B cell (primary cell): ENCODE results near the gene ANTXR1. TPM values are rescaled to one million over a fixed set of nuclear protein-coding genes. Genes with fewer than 3 reads are reported as not detected.

Experiments
- ATAC-seq: fragments of 200-7000 bp; cut with Tn5 transposase; one replicate; pipeline ENCODE4 v1.10.0; 2021; ENCODE audit warnings: low read depth, mild to moderate bottlenecking, moderate number of reproducible peaks, moderate library complexity
- CTCF ChIA-PET: fragments of 350-600 bp; sonication (Branson Sonifier 250); formaldehyde crosslinking; loops from one replicate; lab custom pipeline; 2021; ENCODE audit warnings: antibody characterized with exemption, inconsistent platforms; lab: Charles Lee
- POLR2A ChIA-PET: fragments of 350-600 bp; sonication (Branson Sonifier 250); formaldehyde crosslinking; loops from one replicate; lab custom pipeline; 2021; ENCODE audit warnings: antibody characterized with exemption; lab: Charles Lee
- DNase-seq: peaks from one replicate; pipeline ENCODE4 v3.0.0; 2013
- H2AFZ ChIP-seq: 2 replicates; pipeline ENCODE4 v1.6.1; 2012; ENCODE audit warnings: mild to moderate bottlenecking, low read depth, low read length; ENCODE audit not compliant: insufficient read depth, poor library complexity, severe bottlenecking
- H3K27ac ChIP-seq, 2 donors: 1 replicate in 1 of 2; 2 replicates in 1 of 2; pipeline ENCODE4 v1.5.1; 2012 to 2013; ENCODE audit warnings: low read length in 2 of 2, mild to moderate bottlenecking in 2 of 2, moderate library complexity in 1 of 2
- H3K27me3 ChIP-seq, 4 experiments: fragments of 200-600 bp in 1 of 4; sonication (generic) in 1 of 4; replicated peaks in 1 of 4; 1 replicate in 2 of 4; 2 replicates in 2 of 4; pipeline versions ENCODE4 v1.6.1 to v1.7.0; 2013 to 2016; ENCODE audit warnings: low read length in 3 of 4, mild to moderate bottlenecking in 2 of 4, mixed read lengths in 1 of 4, moderate library complexity in 1 of 4; ENCODE audit not compliant: insufficient read depth in 4 of 4, control insufficient read depth in 3 of 4; ENCODE audit errors: control extremely low read depth in 1 of 4
- H3K36me3 ChIP-seq, 2 experiments: replicated peaks in 1 of 2; 1 replicate in 1 of 2; 2 replicates in 1 of 2; pipeline versions ENCODE4 v1.6.1 to v1.7.1; 2013; ENCODE audit warnings: low read length in 1 of 2; ENCODE audit not compliant: insufficient read depth in 2 of 2, control insufficient read depth in 1 of 2; ENCODE audit errors: control extremely low read depth in 1 of 2, extremely low read depth in 1 of 2
- H3K4me1 ChIP-seq, 2 donors: fragments of 200-600 bp in 1 of 2; sonication (generic) in 1 of 2; 1 replicate in 1 of 2; 2 replicates in 1 of 2; pipeline versions ENCODE4 v1.5.1 to v1.6.1; 2013 to 2017; ENCODE audit warnings: low read length in 2 of 2; ENCODE audit not compliant: control insufficient read depth in 2 of 2, insufficient read depth in 2 of 2
- H3K4me2 ChIP-seq: replicated peaks from 2 replicates; pipeline ENCODE3; 2012; ENCODE audit warnings: mild to moderate bottlenecking, low read depth, low read length; ENCODE audit not compliant: poor library complexity, severe bottlenecking
- H3K4me3 ChIP-seq, 5 experiments: fragments of 200-600 bp in 1 of 5; sonication (generic) in 1 of 5; 1 replicate in 3 of 5; 2 replicates in 2 of 5; pipeline versions ENCODE4 v1.5.1 to v1.7.0; 2011 to 2016; ENCODE audit warnings: low read length in 4 of 5, mild to moderate bottlenecking in 4 of 5, low read depth in 2 of 5, control low read depth in 1 of 5, moderate library complexity in 1 of 5; ENCODE audit not compliant: insufficient read depth in 1 of 5; ENCODE audit errors: control extremely low read depth in 1 of 5, extremely low read depth in 1 of 5
- H3K79me2 ChIP-seq: fragments of 200-600 bp; sonication (generic); one replicate; pipeline ENCODE4 v1.6.0; 2016; ENCODE audit warnings: low read length; ENCODE audit not compliant: control insufficient read depth, insufficient read depth
- H3K9ac ChIP-seq: fragments of 200-600 bp; sonication (generic); 2 replicates; pipeline ENCODE4 v1.6.1; 2017; ENCODE audit warnings: mild to moderate bottlenecking, low read length, moderate library complexity
- H3K9me3 ChIP-seq, 3 donors: one replicate each; pipeline versions ENCODE4 v1.6.1 to v1.7.1; 2013; ENCODE audit warnings: low read length in 2 of 3; ENCODE audit not compliant: control insufficient read depth in 2 of 3, insufficient read depth in 1 of 3; ENCODE audit errors: control extremely low read depth in 1 of 3
- H4K20me1 ChIP-seq: 2 replicates; pipeline ENCODE4 v1.6.0; 2012; ENCODE audit warnings: mild to moderate bottlenecking, low read length; ENCODE audit not compliant: insufficient read depth, control insufficient read depth, poor library complexity, severe bottlenecking
- H3K27ac Mint-ChIP-seq: one replicate; pipeline ENCODE4 v1.8.0; 2021; ENCODE audit warnings: mixed read lengths
- H3K27me3 Mint-ChIP-seq: one replicate; pipeline ENCODE4 v1.8.0; 2021; ENCODE audit warnings: mixed read lengths
- H3K4me1 Mint-ChIP-seq: one replicate; pipeline ENCODE4 v1.8.0; 2021; ENCODE audit warnings: mixed read lengths
- H3K4me3 Mint-ChIP-seq: one replicate; pipeline ENCODE4 v1.8.0; 2021; ENCODE audit warnings: mixed read lengths
- H3K9me3 Mint-ChIP-seq: one replicate; pipeline ENCODE4 v1.8.0; 2022; ENCODE audit warnings: mixed read lengths; ENCODE audit not compliant: insufficient read depth
- CTCF ChIP-seq: fragments of 200-600 bp; IDR thresholded peaks from one replicate; pipeline ENCODE4 v1.8.0; 2022; ENCODE audit warnings: antibody characterized with exemption, mild to moderate bottlenecking
- EZH2 ChIP-seq: IDR thresholded peaks from 2 replicates; pipeline ENCODE4 v1.6.1; 2012; ENCODE audit warnings: borderline replicate concordance, low read depth, mild to moderate bottlenecking, moderate library complexity, low read length; ENCODE audit not compliant: insufficient read depth, poor library complexity, severe bottlenecking
- WGBS: methylation state at CpG from one replicate; pipeline ENCODE4 v1.1.5; 2013; ENCODE audit warnings: missing lambda C conversion rate; ENCODE audit not compliant: insufficient coverage; 5-methylcytosine and 5-hydroxymethylcytosine counted together
- intact Hi-C: fragments of 100-400 bp; cut with micrococcal nuclease; formaldehyde crosslinking; loops from one replicate; pipeline ENCODE4 v1.10.0; 2022
- polyA plus RNA-seq: library from polyadenylated mRNA; depleted of rRNA; stranded (reverse); fragments of >200 nt; gene quantifications from 2 replicates; pipeline ENCODE4 v1.2.3, GENCODE V29; 2012
- total RNA-seq, 2 donors: library from RNA; stranded (reverse); fragments of 120-200 nt in 1 of 2; gene quantifications; 1 replicate in 1 of 2; 2 replicates in 1 of 2; pipeline versions ENCODE4 v1.2.3 to v1.2.4, GENCODE V29; 2013 to 2022

Gene ANTXR1
- total and polyA plus RNA-seq, 2 donors (not counting 1 experiment from before 2014, with no cell fraction given) = not detected

- Histone ChIP-seq H3K4me2 (no peak overlapping the region), H3K27me3 (peaks cover 0 to 5% (median 3%) of the 10 kb centered on the region in 4 experiments), H4K20me1 (no peaks in the 10 kb centered on the region), H3K4me3 (no peak overlapping the region), H3K4me1 (no peaks in the 10 kb centered on the region), H3K9ac (no peak overlapping the region), H3K27ac (no peak overlapping the region), H3K36me3 (no peaks in the 10 kb centered on the region), H3K9me3 (no peaks in the 10 kb centered on the region), H3K79me2 (no peaks in the 10 kb centered on the region), H2AFZ (no peak overlapping the region)
- POLR2A ChIA-PET = no interaction called here
- peaks cover 43% of the 10 kb centered on the region for H3K27me3 Mint-ChIP-seq
- no peak for TF ChIP-seq CTCF
- TF ChIP-seq EZH2 = no peak
- no CpG with 5 or more reads among the region's 5 CpGs for WGBS
- CTCF ChIA-PET = no interaction called here
- H3K4me1 Mint-ChIP-seq = no peaks in the 10 kb centered on the region
- ATAC-seq (no peak), DNase-seq (no peak)
- H3K4me3 Mint-ChIP-seq = no peak overlapping the region
- intact Hi-C loops = no loop called here
- H3K9me3 Mint-ChIP-seq = no peaks in the 10 kb centered on the region
- no peak overlapping the region for H3K27ac Mint-ChIP-seq
Observed at GRCh38 chr2:69171116-69171896, 158.3 kb downstream of the ANTXR1 start.

GRCh38 chr2:69171897-69172525 is 159.0 kb downstream of the ANTXR1 start:
- H3K27me3 ChIP-seq = peaks cover 0 to 5% (median 3%) of the 10 kb centered on the region in 4 experiments
- WGBS = 90% methylated on average over 4 of the region's 7 CpGs
- CTCF ChIA-PET = interaction anchor here (0.6 kb wide), 1 partner anchor 63 kb away, joined by 3 read pairs; no protein-coding TSS in a partner anchor
- Mint-ChIP-seq H3K4me3 (no peak overlapping the region), H3K27ac (no peak overlapping the region), H3K4me1 (no peaks in the 10 kb centered on the region), H3K27me3 (peaks cover 45% of the 10 kb centered on the region), H3K9me3 (no peaks in the 10 kb centered on the region)
- H3K79me2 ChIP-seq = no peaks in the 10 kb centered on the region
- intact Hi-C loops = no loop called here
- ATAC-seq (no peak), DNase-seq (no peak)
- POLR2A ChIA-PET = no interaction called here
- H3K9me3 ChIP-seq = no peaks in the 10 kb centered on the region
- H3K4me2 ChIP-seq = no peak overlapping the region
- H3K36me3 ChIP-seq = no peaks in the 10 kb centered on the region
- no peak overlapping the region for H3K9ac ChIP-seq
- no peaks in the 10 kb centered on the region for H3K4me1 ChIP-seq
- TF ChIP-seq CTCF = no peak
- no peak overlapping the region for H2AFZ ChIP-seq
- no peak overlapping the region for H3K27ac ChIP-seq
- no peak overlapping the region for H3K4me3 ChIP-seq
- no peaks in the 10 kb centered on the region for H4K20me1 ChIP-seq
